GM18499 (cell line): ENCODE results near the gene TSC22D3.
"Not testable (repeated sequence)": the region's sequence is repeated elsewhere in the genome, so short reads cannot be mapped to it uniquely, and the experiment has no call there.

Experiments used
- ATAC-seq: cut with Tn5 transposase; IDR thresholded peaks from one replicate; pipeline ENCODE4 v1.9.1; 2021; ENCODE audit warnings: moderate number of reproducible peaks; ENCODE audit not compliant: insufficient read depth, unreplicated experiment

The TSC22D3 gene

DNA sequence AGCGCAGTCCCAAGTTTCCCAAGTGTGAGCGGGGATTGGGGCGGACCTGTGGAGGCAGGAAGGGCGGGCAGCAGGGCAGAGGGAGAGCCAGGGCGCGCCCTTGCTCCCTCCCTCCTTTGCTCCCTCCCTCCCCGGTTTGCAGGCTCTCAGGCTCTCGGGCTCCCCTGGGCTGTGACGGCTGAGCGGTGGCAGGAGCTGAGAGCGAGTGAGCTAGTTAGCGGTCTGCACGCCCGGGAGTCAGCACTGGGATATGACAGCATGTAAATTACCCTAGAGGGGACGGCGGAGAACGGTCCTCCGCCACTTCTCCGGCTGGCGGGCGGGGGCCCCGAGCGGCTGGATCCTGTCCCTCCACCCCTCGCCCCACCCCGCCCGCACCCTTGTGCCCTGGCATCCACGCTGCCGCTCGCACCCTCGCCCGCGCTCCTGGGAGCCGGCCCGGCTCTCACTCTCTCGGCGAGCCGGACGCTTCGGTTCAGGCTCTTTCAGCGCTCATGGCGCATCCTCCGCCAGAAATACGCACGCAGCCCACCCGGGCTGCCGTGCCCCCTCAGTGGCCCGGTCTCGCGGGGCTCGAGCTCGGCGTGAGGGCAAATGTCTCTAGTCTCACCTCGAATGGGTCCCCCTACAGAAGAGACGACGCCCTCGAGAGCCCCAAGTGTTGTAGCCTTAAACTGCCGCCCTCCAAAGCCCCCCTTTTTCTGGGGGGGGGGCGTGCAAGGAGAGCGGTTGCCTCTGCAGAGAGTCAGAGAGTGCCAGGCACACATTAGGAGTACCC is at the start of gene TSC22D3:
Gene TSC22D3 (minus strand): TSS at position 54 of the 778 bp plus-strand sequence. CDS start 368 bp downstream, outside the sequence.
- no peak for ATAC-seq

DNA sequence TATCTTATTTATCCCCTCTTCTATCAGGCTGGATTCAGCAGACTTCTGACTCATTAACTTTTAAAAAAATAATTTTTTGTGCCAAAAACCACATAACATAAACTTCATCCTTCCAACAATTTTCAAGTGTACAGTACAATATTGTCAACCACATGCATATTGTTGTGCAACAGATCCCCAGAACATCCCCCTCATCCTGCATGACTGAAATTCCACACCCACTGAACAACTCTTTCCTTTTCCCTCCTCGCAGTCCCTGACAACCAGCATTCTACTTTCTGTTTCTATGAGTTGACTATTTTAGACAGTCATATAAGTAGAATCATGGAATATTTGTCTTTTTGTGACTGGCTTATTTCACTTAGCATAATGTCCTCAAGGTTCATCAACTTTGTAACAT is 47.9 kb upstream of the TSC22D3 start:
- no peak for ATAC-seq

DNA sequence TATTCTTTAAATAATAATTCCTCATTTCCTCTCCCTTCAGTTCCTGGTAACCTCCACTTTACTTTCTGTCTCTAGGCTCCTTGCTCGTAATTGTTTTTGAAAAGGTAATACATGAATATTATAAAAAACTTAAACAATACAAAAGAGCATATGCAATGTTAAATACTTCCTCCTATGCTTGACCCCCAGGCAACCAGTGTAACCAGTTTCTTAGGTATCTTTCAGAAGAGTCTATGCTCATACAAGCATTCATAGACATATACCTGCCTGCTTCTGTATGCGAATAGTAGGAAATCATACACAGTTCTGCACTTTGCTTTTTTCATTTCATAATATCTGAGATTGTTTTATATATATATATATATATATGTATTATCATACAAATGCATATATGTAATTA is 47.5 kb upstream of the TSC22D3 start:
- ATAC-seq: no peak

DNA sequence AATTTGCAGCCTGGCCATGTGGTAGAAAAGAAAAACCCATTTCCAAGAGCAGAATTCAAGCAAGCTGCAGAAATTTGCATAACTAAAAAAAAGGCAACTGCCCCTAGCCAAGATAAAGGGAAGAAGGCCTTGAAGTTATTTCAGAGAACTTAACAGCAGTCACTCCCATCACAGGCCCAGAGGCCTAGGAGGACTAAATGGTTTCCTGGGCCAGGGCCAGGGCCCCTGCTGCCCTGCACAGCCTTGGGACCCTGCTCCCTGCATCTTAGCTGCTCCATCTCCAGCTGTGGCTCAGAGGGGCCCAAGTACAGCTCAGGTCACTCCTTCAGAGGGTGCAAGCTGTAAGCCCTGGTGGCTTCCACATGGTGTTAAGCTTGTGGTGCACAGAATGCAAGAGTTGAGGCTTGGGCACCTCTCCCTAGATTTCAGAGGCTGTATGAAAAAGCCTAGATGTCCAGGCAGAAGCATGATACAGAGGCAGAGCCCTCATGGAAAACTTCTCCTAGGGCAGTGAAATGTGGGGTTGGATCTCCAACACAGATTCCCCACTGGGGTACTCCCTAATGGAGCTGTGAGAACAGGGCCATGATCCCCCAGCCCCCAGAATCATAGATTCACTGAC is 43.4 kb upstream of the TSC22D3 start:
- ATAC-seq: no peak

DNA sequence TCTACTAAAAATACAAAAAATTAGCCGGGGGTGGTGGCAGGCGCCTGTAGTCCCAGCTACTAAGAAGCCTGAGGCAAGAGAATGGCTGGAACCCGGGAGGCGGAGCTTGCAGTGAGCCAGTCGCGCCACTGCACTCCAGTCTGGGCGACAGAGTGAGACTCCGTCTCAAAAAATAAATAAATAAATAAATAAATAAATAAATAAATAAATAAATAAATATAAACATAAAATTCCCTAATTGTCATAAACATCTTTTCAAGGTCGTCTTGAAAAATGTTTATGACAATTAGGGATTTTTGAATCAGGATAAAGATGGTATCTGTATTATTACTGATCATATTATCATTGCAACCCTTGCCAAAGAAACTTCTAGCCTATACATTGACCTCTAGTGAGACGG is 34.5 kb upstream of the TSC22D3 start:
- ATAC-seq: not testable (repeated sequence)

DNA sequence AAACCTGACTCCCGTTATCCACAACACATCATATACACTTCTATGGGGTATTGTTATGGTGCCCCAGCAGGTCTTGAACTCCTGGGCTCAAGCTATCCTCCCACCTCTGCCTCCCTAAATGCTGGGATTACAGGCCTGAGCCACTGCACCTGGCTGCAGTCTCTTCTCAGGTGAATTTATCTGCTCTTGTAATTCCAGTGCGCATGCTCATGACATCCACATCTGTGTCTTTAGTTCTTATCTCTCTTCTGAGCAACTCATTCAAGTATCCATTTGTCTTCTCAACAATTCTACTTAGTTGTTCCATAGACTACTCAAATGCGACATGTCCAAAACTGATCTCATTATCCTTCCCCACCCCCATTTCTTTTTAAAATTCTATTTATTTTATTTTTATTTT is 29.6 kb upstream of the TSC22D3 start:
- no peak for ATAC-seq

DNA sequence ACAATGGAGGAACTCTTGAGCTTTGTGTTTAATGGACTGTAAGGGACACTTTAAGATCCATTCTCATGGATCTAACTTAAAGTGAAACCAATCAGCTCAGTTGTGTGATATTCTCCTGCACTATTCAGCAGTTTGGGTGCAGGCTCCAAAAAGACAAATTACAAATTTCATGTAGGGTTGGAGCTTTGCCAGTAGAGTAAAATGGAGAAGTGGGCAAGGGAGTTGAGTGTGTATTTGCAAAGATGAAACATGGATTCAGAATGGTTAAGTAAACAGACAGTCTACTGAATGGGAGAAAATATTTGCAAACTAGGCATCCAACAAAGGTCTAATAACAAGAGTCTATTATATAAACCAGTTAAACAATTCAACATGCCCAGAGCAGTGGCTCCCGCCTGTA is 28.8 kb upstream of the TSC22D3 start:
- ATAC-seq: no peak

DNA sequence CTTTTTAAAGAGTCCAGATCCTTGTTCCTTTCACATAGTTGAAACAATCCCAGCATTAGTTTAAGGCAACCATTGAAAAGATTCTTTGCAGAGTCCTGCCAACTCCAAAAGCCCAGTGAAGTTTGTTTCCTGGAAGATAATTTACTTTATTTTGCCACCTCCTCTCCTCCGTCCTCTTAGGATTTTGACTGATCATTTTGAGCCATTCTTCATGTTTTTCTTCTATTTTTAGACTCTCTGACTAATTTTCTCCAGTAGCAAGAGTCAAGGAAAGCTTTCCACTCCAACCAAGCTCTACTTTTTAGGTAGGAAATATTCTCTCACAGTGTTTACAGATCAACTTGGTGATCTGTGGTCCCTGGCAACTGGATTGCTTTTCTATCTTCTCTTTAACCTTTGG is 12.2 kb upstream of the TSC22D3 start:
- ATAC-seq: no peak

DNA sequence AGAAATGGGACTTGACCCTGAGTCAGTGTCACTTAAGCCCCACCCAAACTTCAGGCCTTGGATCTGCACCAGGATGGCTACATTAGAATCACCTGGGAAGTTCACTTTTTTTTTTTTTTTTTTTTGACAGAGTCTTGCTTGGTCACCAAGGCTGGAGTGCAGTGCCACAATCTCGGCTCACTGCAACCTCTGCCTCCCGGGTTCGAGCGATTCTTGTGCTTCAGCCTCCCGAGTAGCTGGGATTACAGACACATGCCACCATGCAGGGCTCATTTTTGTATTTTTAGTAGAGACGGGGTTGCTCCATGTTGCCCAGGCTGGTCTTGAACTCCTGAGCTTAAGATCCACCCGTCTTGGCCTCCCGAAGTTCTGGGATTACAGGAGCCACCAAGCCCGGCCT is 4.9 kb upstream of the TSC22D3 start:
- ATAC-seq: no peak

DNA sequence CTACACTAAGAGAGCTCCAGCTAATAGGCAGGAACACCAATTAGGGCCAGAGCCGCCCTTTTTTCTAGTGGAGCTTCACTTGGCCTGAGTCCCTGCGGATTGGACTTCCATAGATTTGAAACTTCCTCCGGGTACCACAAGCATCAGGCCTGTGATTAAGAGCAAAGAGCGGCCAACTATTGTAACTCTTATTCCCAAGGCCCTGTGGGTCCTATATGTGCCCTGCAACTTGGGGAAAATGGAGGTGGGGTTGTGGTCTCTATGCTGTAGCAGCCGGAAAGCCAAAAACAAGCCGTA is 1.9 kb upstream of the TSC22D3 start, which contains the start of gene NCBP2L:
Gene NCBP2L (plus strand): TSS at position 198 of the 297 bp plus-strand sequence. CDS start 16,488 bp downstream, outside the sequence.
- no peak for ATAC-seq

DNA sequence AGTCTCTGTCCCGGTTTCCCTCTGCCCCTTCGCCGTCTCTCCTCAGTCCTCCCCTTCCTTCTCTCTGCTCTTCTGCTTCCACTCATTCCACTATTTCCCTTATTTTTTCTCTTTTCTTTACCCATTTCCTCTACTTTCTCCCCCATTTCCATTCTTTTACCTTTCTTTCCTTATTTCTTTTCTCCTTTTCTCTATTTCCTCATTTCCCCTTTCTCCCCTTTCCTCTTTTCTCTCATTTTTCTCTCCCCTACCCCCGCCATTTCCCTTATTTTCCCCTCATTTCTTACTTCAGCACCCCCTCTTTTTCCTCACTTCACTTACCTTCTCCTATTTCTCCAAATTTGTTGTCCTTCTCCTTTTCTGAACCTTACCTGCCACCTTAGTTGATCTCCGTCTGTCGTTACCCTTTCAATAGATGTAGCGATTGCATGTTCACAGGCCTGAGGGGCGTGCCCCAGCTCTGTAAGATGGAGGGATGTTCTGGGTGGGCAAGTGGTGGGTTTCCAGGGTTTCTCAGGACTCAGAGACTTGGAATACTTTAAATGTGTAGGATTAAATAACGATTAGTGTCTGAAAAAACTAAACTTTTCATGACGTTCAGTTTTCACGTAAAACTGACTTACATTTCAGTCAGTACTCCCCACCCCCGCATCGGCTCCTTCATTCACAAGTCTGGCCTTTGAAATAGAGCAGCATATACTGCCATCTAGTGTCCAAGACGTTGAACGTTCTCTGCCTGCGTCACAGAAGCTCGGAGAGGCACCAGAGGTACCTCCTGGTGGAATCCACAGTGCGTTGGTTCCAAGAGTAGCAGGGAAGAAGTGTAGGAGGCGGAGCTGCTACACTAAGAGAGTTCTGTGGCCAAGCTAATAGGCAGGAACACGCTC is 1.3 kb upstream of the TSC22D3 start:
- ATAC-seq: peak; percentile 84

DNA sequence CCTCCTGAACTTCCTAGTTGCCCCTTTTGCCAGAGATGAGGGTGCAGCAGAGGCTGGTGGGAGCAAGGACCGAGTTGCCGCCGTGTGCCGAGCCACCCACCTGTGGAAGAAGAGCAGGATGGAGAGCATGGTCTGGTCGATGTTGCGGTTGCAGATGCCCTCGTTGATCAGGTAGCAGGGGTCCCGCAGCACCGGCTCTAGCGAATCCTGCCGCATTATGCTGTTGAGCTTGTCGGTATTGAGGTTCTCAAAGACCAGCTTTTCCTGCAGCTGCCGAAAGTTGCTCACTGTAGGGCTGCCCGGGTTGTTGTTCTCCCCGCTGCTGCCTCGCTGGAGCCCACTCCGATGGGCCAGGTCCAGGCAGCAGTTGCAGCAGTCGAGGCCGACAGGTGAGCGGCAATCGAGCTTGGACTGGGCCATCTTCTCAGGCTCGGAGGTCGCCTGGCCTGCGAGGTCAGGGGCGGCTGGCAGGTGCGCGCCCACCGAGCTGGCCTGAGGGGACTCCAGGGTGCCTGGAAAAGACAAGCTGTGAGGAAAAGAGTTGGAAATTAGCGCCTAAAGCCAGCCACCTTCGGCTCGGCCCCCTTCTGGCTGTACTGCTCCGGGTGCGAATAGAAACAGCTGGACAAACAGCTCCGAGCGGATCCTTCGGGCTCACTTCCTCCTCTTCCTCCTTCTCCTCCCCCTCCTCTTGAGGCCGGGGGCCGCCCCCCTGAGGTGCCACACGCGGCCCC is 420 bp downstream of the TSC22D3 start:
- no peak for ATAC-seq

DNA sequence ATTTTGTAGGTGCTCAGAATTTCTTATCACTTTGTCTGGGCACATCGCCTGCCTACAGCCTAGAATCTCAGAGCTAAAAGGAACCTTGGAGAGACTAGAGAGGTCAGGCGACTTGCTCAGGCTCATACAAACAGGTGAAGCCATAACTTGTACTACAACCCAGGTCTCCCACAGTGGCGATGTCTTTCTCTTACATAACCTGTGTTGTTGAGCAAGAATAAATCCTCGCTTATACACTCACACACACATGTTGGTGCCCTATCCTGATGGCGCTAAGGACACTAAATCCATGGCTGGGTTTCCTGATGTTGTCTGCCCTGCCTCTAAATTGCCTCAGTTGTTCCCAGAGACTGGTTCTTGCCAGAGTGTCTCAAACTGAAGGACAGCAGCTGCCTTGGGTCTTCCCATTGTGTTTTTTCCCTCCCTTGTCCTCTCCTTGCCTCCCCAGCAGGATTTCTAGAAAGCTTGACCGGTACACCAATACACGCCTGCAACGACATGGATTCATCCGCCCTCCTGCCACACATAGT is 1.6 kb downstream of the TSC22D3 start:
- ATAC-seq: no peak

DNA sequence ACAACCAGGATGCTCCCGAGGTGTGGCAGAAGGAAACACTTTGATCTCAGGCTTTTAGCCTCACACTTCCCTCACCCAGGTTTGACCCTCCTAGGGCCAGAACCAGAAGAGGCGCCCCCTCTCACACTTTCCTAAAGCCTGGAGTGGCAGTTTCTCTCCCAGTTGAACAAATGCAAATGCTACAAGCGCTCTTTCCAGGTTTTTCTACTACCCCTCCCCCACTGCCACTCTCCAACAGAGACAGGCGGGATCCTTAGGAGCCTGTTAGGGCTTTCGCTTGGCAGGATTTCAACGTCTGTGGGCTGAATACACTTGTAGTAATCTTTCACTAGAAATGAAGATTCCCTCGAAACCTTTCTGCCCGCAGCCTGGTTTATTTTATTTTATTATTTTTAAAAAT is 2.4 kb downstream of the TSC22D3 start:
- ATAC-seq: no peak

DNA sequence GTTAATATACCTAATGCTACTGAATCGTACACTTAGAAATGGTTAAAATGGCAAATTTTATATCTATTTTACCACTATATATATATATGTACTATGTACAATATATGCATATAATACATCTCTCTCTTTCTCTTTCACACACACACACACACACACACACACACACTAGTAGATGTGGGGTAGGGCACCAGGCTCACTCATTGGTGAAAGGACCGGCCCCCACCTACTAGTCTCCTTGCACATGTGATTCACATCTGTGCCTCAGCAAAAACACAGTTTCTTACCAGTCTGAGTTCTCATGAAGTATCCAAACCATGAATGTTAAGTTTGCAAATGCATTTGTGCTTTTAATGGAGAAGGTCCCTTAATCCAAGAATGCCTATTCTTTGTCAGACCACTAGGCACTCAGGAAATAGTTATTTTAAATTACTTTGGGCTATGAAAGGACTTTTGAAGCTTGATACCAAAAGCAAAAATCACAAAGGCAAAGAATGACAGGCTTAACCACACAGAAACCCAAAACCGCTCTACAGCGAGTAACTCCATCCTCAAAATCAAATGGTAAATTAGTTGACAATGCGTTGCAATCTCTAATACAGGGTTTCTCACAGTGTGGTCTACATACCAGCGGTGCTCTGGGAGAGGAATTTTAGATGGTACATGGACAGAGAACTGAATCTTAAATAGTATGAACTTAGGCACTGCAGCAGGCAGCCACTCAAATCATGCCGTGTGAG is 5.8 kb downstream of the TSC22D3 start:
- no peak for ATAC-seq

DNA sequence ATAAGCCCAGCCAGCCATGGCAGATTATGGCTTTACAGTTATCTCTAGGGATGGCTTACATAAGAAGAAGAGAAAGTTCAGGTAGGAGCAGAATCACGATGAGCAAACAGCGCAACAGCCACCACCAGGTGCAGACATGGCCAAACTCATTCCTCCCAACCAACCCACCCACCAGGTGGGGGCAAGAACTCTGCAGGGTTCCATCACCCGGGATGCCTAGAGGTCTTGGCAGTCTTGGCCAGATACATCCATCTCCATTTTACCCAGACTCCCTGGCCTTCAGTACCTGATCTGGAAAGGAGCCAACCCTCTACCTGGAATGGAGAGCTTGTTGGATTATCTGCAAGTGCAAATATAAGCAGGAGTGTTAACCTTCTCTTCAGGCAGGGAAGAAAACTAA is 7.5 kb downstream of the TSC22D3 start:
- ATAC-seq: no peak

DNA sequence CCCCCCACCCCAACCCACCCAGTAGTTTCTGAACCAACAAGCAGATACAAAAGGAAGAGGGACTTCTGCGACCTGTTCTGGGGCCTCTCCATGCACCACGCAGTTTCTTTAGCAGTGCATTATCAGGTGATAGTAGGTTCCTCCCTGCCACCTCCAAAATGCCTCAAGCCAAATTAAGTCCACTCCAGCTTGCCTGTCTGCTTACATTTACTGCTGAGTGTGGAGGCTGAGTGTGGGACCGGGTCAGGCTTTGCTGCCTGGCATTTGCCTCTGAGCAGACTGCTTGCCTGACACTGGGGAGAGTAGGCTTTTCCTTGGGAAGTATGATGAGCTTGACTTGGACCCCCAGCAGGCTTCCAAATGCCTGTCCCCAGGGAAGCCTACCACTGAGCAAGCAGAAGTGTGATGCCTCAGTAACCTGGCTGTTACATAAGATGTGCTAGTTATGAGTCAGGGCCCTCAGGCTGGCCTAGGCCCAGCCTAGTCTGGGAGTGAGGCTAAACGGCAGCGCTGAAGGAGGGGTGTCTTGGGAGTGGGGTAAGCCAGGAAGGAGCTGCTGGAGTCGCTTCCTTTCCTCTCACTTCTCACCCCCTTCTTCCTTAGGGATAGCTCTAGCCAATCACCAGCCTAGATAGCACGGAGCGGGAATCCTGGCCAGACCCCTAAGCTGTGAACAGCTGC is 9.0 kb downstream of the TSC22D3 start:
- ATAC-seq: no peak

DNA sequence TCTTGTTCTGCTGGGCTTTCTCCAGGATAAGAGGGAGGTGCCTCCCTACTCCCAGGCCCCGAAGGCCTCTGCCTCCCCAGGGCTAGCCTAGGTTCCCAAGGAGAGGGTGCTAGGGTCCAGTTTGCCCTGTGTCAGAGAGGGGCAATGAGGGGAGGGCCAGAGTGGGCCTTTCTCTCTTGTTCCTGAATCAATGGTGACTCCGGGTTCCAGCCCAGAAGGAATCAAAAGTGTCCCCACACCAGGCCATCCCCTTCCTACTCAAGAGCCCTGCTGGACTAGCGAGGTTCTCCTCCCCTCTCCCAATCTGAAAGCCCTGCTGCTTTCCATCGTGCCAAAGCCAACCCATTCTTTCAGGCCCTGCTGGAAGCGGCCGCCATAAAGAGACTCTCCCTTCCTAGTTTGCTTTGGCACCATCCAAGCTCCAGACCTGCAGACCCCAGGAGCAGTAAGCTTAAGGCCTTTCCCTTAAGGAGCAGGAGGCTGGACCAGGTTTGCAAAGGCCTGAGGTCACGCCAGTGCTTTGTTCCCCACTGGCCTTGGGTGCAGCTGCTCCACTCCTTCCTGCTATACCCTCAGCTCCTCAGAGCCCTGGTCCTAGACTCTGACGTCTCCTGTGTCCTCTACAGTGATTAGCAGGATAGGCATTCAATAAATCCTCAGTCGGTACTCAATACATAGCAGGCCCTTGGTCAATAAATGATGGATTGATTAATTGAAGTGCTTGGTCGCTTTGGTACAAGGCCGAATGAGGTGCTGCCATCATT is 10.6 kb downstream of the TSC22D3 start:
- ATAC-seq: no peak
